ENCODE data around the gene NPHS1. TPM values are rescaled to one million over a fixed set of nuclear protein-coding genes. Genes with fewer than 3 reads are reported as not detected.

NPHS1 gene
- total and polyA plus RNA-seq, 9 of the 15 experiments (the other 6 are each of a cell fraction or from before 2014, with no cell fraction given): 0.01 to 0.28 (median 0.14) TPM; not detected in 5

- TF ChIP-seq TFAP4 (CRISPR knock-in tag; IDR thresholded peaks at IDR 0.05; ENCODE audit: borderline replicate concordance) (no peak), HCFC1 (IDR thresholded peaks at IDR 0.05; ENCODE audit: low read depth, low read length) (peak; percentile 83), E2F3 (CRISPR knock-in tag; IDR thresholded peaks at IDR 0.05) (no peak), MEIS2 (IDR thresholded peaks at IDR 0.05; ENCODE audit: partially characterized antibody) (no peak), ZNF143 (CRISPR knock-in tag; IDR thresholded peaks at IDR 0.05) (peak; percentile 71), MECOM (CRISPR knock-in tag; IDR thresholded peaks at IDR 0.05) (no peak), MYBL2 (IDR thresholded peaks at IDR 0.05; ENCODE audit: low read depth) (no peak), MYBL2 (CRISPR knock-in tag; IDR thresholded peaks at IDR 0.05; ENCODE audit: borderline replicate concordance) (no peak), MAX (CRISPR knock-in tag; IDR thresholded peaks at IDR 0.05) (no peak), OTX1 (CRISPR knock-in tag; IDR thresholded peaks at IDR 0.05) (no peak), ZNF282 (CRISPR knock-in tag; IDR thresholded peaks at IDR 0.05) (no peak), AFF1 (IDR thresholded peaks at IDR 0.05; ENCODE audit: low read depth in 1 of 2, partially characterized antibody in 2 of 2) (peak in 1 of 2 experiments; percentile 92)
These were observed 19.9 kb upstream of the NPHS1 start (continued) for GRCh38 chr19:35872180-35872579.

Data from K562 (cell line).